Measurements from ENCODE around the gene PEX16. TPM values are rescaled to one million over a fixed set of nuclear protein-coding genes. Genes with fewer than 3 reads are reported as not detected.

Gene PEX16
- total RNA-seq, 1 experiment from 2014 or later: 33.2 TPM

DNA sequence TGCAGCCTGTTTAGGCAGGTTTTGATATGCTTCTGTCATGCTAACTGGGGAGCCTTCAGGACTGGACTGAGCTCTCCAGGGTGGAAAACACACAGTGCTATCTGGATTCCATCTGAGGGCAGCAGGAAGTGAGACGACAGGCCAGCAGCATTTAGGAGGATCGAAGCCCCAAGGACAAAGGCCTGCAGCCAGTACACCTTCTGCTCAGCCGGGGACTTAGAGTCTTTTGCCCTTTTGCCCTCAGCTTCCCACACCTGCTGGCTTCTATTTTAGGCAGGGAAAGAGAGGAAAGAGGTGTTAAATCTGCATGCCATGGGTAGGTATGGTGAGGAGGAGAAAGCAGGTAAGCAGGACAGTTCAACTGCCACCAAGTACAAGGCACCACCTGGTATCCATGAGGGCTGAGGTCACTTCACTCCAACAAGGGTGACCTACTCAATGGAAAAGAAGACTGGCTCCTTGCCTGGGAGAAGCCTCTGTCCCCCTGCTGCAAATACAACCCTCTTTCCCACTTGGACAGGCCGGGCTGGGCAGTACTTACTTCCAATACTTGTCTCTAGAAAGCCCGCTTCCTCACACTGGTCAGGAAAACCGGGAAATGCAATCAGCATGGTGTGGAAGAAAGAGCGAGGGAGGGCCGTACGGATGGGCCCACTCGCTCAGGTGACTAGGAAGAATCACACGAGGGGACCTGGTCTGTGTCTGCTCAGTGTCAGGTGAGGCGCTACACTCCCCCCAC is 17.1 kb upstream of the PEX16 start:
- Histone ChIP-seq H4K20me1 (ENCODE audit: insufficient read depth) (no peaks in the 10 kb centered on the region), H3K9ac (ENCODE audit: low read length) (no peak overlapping the region), H3K4me3 (replicated peaks in 1 of 2; ENCODE audit: low read depth in 1 of 2, low read length in 2 of 2) (no peak overlapping the region), H2AFZ (ENCODE audit: low read depth, low read length, poor library complexity, severe bottlenecking) (no peak overlapping the region), H3K36me3 (ENCODE audit: control insufficient read depth in 1 of 2, insufficient read depth in 2 of 2, low read length in 2 of 2) (peaks cover 0 to 8% of the 10 kb centered on the region in 2 experiments; a peak in 2 of 4 replicates), H3K9me2 (ENCODE audit: insufficient read depth) (no peaks in the 10 kb centered on the region), H3K4me1 (ENCODE audit: control insufficient read depth in 1 of 2, insufficient read depth in 2 of 2, low read length in 2 of 2) (peaks cover 0 to 5% of the 10 kb centered on the region in 2 experiments; a peak in 3 of 4 replicates), H3K27ac (ENCODE audit: low read depth, low read length) (no peak overlapping the region), H3K9me3 (ENCODE audit: control insufficient read depth in 1 of 2, insufficient read depth in 1 of 2, low read depth in 1 of 2, low read length in 2 of 2) (no peaks in the 10 kb centered on the region), H3K79me2 (ENCODE audit: insufficient read depth, low read length) (no peaks in the 10 kb centered on the region), H3K27me3 (ENCODE audit: insufficient read depth, low read length) (no peaks in the 10 kb centered on the region), H3K4me2 (ENCODE audit: low read length) (no peak overlapping the region)
- ChIA-PET CTCF (no interaction called here), RAD21 (ENCODE audit: low non-redundant PET in 1 of 2, low total read pairs in 2 of 2, uncharacterized antibody in 2 of 2, unreplicated experiment in 2 of 2) (no interaction called here), POLR2A (no interaction called here)
- no TSS peak for BruUV-seq (replicated peaks)
- no peak for DNase-seq (ENCODE audit: low read depth, low spot score)
- TF ChIP-seq SRF (IDR thresholded peaks at IDR 0.05; ENCODE audit: low read depth): no peak
- TF ChIP-seq, protein P1, sequence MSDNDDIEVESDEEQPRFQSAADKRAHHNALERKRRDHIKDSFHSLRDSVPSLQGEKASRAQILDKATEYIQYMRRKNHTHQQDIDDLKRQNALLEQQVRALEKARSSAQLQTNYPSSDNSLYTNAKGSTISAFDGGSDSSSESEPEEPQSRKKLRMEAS (IDR thresholded peaks at IDR 0.05): no peak
- TF ChIP-seq, protein P2, sequence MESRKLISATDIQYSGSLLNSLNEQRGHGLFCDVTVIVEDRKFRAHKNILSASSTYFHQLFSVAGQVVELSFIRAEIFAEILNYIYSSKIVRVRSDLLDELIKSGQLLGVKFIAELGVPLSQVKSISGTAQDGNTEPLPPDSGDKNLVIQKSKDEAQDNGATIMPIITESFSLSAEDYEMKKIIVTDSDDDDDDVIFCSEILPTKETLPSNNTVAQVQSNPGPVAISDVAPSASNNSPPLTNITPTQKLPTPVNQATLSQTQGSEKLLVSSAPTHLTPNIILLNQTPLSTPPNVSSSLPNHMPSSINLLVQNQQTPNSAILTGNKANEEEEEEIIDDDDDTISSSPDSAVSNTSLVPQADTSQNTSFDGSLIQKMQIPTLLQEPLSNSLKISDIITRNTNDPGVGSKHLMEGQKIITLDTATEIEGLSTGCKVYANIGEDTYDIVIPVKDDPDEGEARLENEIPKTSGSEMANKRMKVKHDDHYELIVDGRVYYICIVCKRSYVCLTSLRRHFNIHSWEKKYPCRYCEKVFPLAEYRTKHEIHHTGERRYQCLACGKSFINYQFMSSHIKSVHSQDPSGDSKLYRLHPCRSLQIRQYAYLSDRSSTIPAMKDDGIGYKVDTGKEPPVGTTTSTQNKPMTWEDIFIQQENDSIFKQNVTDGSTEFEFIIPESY (IDR thresholded peaks at IDR 0.05; ENCODE audit: extremely low read depth, insufficient replicate concordance, low read length): no peak
- no peak for TF ChIP-seq EZH2phosphoT487 (IDR thresholded peaks at IDR 0.05; ENCODE audit: borderline replicate concordance)
- no peak for TF ChIP-seq POLR2AphosphoS5 (IDR thresholded peaks at IDR 0.05; ENCODE audit: low read depth, low read length)
- TF ChIP-seq CBX3 (IDR thresholded peaks at IDR 0.05; ENCODE audit: low read depth): no peak
- TF ChIP-seq, protein P3, sequence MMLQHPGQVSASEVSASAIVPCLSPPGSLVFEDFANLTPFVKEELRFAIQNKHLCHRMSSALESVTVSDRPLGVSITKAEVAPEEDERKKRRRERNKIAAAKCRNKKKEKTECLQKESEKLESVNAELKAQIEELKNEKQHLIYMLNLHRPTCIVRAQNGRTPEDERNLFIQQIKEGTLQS (IDR thresholded peaks at IDR 0.05): no peak
- TF ChIP-seq CEBPB (IDR thresholded peaks at IDR 0.05; ENCODE audit: low read depth): no peak
- no peak for TF ChIP-seq FOSL1 (IDR thresholded peaks at IDR 0.05; ENCODE audit: low read depth)
- TF ChIP-seq YY1 (IDR thresholded peaks at IDR 0.05; ENCODE audit: extremely low read depth, insufficient replicate concordance, low read depth, low read length): no peak
- no peak for TF ChIP-seq RAD21 (IDR thresholded peaks at IDR 0.05; ENCODE audit: low read depth)
- TF ChIP-seq EGR1 (IDR thresholded peaks at IDR 0.05; ENCODE audit: low read depth): no peak
- no peak for ATAC-seq
- intact Hi-C loops (cut with micrococcal nuclease): no loop called here
